PC-3 (cell line): ENCODE results near the gene MACROD2. TPM values are rescaled to one million over a fixed set of nuclear protein-coding genes. Genes with fewer than 3 reads are reported as not detected.

Experiments
- ATAC-seq: fragments of 200-7000 bp; cut with Tn5 transposase; 2 replicates; pipeline ENCODE4 v1.9.1; 2020; ENCODE audit warnings: mild to moderate bottlenecking, moderate library complexity
- BruUV-seq: library from RNA; stranded (reverse); fragments of 400-500 nt; replicated peaks from 2 replicates; lab custom pipeline; 2021; lab: Mats Ljungman, UMichigan
- CTCF ChIA-PET: fragments of 300-600 bp; sonication (Branson Sonifier 250); formaldehyde crosslinking; loops from one replicate; lab custom pipeline; 2022; ENCODE audit warnings: antibody characterized with exemption; lab: Charles Lee
- POLR2A ChIA-PET: fragments of 300-600 bp; sonication (Branson Sonifier 250); formaldehyde crosslinking; loops from one replicate; lab custom pipeline; 2022; ENCODE audit warnings: antibody characterized with exemption; ENCODE audit not compliant: unreplicated experiment; lab: Charles Lee
- DNase-seq: peaks from one replicate; pipeline ENCODE4 v3.0.0-alpha.2; 2015
- H2AFZ ChIP-seq: fragments of 300-600 bp; sonication (generic); 2 replicates; pipeline ENCODE4 v1.6.0; 2016; ENCODE audit warnings: antibody characterized with exemption, low read length
- H3F3A ChIP-seq: fragments of 300-600 bp; sonication (generic); one replicate; pipeline ENCODE4 v1.6.0; 2017; ENCODE audit warnings: antibody characterized with exemption, low read length, control low read depth, mild to moderate bottlenecking; ENCODE audit not compliant: unreplicated experiment
- H3K27ac ChIP-seq: fragments of 300-600 bp; sonication (generic); 2 replicates; pipeline ENCODE4 v1.5.1; 2016; ENCODE audit warnings: mild to moderate bottlenecking, low read length
- H3K27me3 ChIP-seq: fragments of 300-600 bp; sonication (generic); 2 replicates; pipeline ENCODE4 v1.6.1; 2016; ENCODE audit warnings: low read length, mixed read lengths
- H3K36me3 ChIP-seq: fragments of 300-600 bp; sonication (generic); 2 replicates; pipeline ENCODE4 v1.6.1; 2016; ENCODE audit warnings: low read depth, mixed run types, low read length, mixed read lengths
- H3K4me1 ChIP-seq: fragments of 300-600 bp; sonication (generic); 2 replicates; pipeline ENCODE4 v1.5.1; 2016; ENCODE audit warnings: low read length; ENCODE audit not compliant: insufficient read depth
- H3K4me2 ChIP-seq: fragments of 300-600 bp; sonication (generic); 2 replicates; pipeline ENCODE4 v1.6.0; 2016; ENCODE audit warnings: low read length
- H3K4me3 ChIP-seq: fragments of 300-600 bp; sonication (generic); 2 replicates; pipeline ENCODE4 v1.5.1; 2016; ENCODE audit warnings: mild to moderate bottlenecking, low read length, mixed read lengths
- H3K79me2 ChIP-seq: fragments of 300-600 bp; sonication (generic); 2 replicates; pipeline ENCODE4 v1.6.1; 2017; ENCODE audit warnings: low read length, mixed read lengths
- H3K9ac ChIP-seq: fragments of 300-600 bp; sonication (generic); 2 replicates; pipeline ENCODE4 v1.6.0; 2016; ENCODE audit warnings: mild to moderate bottlenecking, low read length
- H3K9me2 ChIP-seq: fragments of 300-600 bp; sonication (generic); replicated peaks from 2 replicates; pipeline ENCODE4 v1.6.1; 2016; ENCODE audit warnings: mixed run types, low read length, mixed read lengths
- H3K9me3 ChIP-seq: fragments of 300-600 bp; sonication (generic); 2 replicates; pipeline ENCODE4 v1.6.1; 2016; ENCODE audit warnings: low read length, mixed read lengths
- H4K20me1 ChIP-seq: fragments of 300-600 bp; sonication (generic); 2 replicates; pipeline ENCODE4 v1.6.1; 2016; ENCODE audit warnings: low read length, mixed read lengths
- CTCF ChIP-seq: fragments of 300-600 bp; sonication (generic); conservative IDR thresholded peaks from 2 replicates; pipeline ENCODE4 v1.5.1; 2017; ENCODE audit warnings: antibody characterized with exemption, low read depth, mild to moderate bottlenecking, low read length
- EZH2 ChIP-seq: fragments of 300-600 bp; sonication (generic); IDR thresholded peaks from one replicate; pipeline ENCODE4 v1.6.1; 2017; ENCODE audit warnings: antibody characterized with exemption, mild to moderate bottlenecking, low read length; ENCODE audit not compliant: unreplicated experiment
- EZH2phosphoT487 ChIP-seq: fragments of 300-600 bp; sonication (generic); IDR thresholded peaks from 2 replicates; pipeline ENCODE4 v1.6.1; 2018; ENCODE audit warnings: mild to moderate bottlenecking, antibody characterized with exemption, low read length, borderline replicate concordance
- intact Hi-C: fragments of 100-400 bp; cut with micrococcal nuclease; formaldehyde crosslinking; loops from 2 replicates; pipeline ENCODE4 v1.9.0; 2023
- total RNA-seq: library from RNA; depleted of rRNA; stranded (reverse); fragments of >200 nt; gene quantifications from 2 replicates; pipeline ENCODE4 v1.2.3, GENCODE V29; 2014

MACROD2 gene
- total RNA-seq, 1 experiment from 2014 or later = 3.1 TPM

- BruUV-seq = no TSS peak
- no peak for TF ChIP-seq CTCF
- TF ChIP-seq EZH2phosphoT487 = no peak
- Histone ChIP-seq H3K27me3 (no peaks in the 10 kb centered on the region), H3K4me3 (no peak overlapping the region), H4K20me1 (no peaks in the 10 kb centered on the region), H3K9me2 (no peaks in the 10 kb centered on the region), H3K4me2 (no peak overlapping the region), H2AFZ (no peak overlapping the region), H3K79me2 (no peaks in the 10 kb centered on the region), H3K36me3 (no peaks in the 10 kb centered on the region), H3F3A (no peaks in the 10 kb centered on the region), H3K27ac (no peak overlapping the region), H3K9ac (no peak overlapping the region), H3K4me1 (no peaks in the 10 kb centered on the region), H3K9me3 (no peaks in the 10 kb centered on the region)
- no peak for ATAC-seq
- CTCF ChIA-PET = no interaction called here
- DNase-seq = no peak
- intact Hi-C loops = no loop called here
- POLR2A ChIA-PET = no interaction called here
Measured at GRCh38 chr20:14568701-14569100, 573.4 kb downstream of the MACROD2 start.

GRCh38 chr20:14569641-14570040 is 574.3 kb downstream of the MACROD2 start:
- no peak for TF ChIP-seq CTCF
- TF ChIP-seq EZH2 = no peak
- TF ChIP-seq EZH2phosphoT487 = no peak
- no peak for ATAC-seq
- BruUV-seq = no TSS peak

GRCh38 chr20:14570811-14571210 is 575.5 kb downstream of the MACROD2 start:
- H3K9ac ChIP-seq = no peak overlapping the region
- H3K9me3 ChIP-seq = no peaks in the 10 kb centered on the region
- no TSS peak for BruUV-seq
- H3K27ac ChIP-seq = no peak overlapping the region
- intact Hi-C loops = no loop called here
- no peak overlapping the region for H3K4me2 ChIP-seq
- ChIA-PET CTCF (no interaction called here), POLR2A (no interaction called here)
- H3K27me3 ChIP-seq = no peaks in the 10 kb centered on the region
- H3K36me3 ChIP-seq = no peaks in the 10 kb centered on the region
- H3K4me3 ChIP-seq = no peak overlapping the region
- TF ChIP-seq EZH2 (no peak), CTCF (no peak), EZH2phosphoT487 (no peak)
- no peaks in the 10 kb centered on the region for H3K4me1 ChIP-seq
- H3K79me2 ChIP-seq = no peaks in the 10 kb centered on the region
- no peaks in the 10 kb centered on the region for H4K20me1 ChIP-seq
- no peaks in the 10 kb centered on the region for H3K9me2 ChIP-seq
- H2AFZ ChIP-seq = no peak overlapping the region
- ATAC-seq = no peak
- DNase-seq = no peak
- no peaks in the 10 kb centered on the region for H3F3A ChIP-seq

More at GRCh38 chr20:14569641-14570040, 574.3 kb downstream of the MACROD2 start:
- Histone ChIP-seq H3K79me2 (no peaks in the 10 kb centered on the region), H3K4me3 (no peak overlapping the region), H3K9me3 (no peaks in the 10 kb centered on the region), H3F3A (no peaks in the 10 kb centered on the region), H2AFZ (no peak overlapping the region), H3K9ac (no peak overlapping the region), H3K9me2 (no peaks in the 10 kb centered on the region), H4K20me1 (no peaks in the 10 kb centered on the region), H3K27me3 (no peaks in the 10 kb centered on the region), H3K27ac (no peak overlapping the region), H3K36me3 (no peaks in the 10 kb centered on the region), H3K4me2 (no peak overlapping the region), H3K4me1 (no peaks in the 10 kb centered on the region)
- intact Hi-C loops = no loop called here
- POLR2A ChIA-PET = interaction anchor here (0.5 kb wide), 1 partner anchor 373 kb away, joined by 4 read pairs; no protein-coding TSS in a partner anchor
- CTCF ChIA-PET = interaction anchor here (0.7 kb wide), 1 partner anchor 120 kb away, joined by 4 read pairs; no protein-coding TSS in a partner anchor
- no peak for DNase-seq
